Cardiac muscle cell (in vitro differentiated cells and primary cell): ENCODE measurements around the gene CILP. TPM values are rescaled to one million over a fixed set of nuclear protein-coding genes. Genes with fewer than 3 reads are reported as not detected.

ENCODE experiments used
- DNase-seq, 2 donors: peaks; one replicate each; pipeline versions ENCODE4 v3.0.0 to v3.0.0-alpha.2; 2010 to 2017; ENCODE audit warnings: low read depth in 1 of 2, low spot score in 1 of 2
- H3K27ac ChIP-seq: fragments of 200-600 bp; sonication (generic); 2 replicates; pipeline ENCODE4 v1.5.1; 2016
- H3K27me3 ChIP-seq: fragments of 200-600 bp; sonication (generic); 2 replicates; pipeline ENCODE4 v1.6.0; 2016; ENCODE audit warnings: control low read depth
- H3K36me3 ChIP-seq: fragments of 200-600 bp; sonication (generic); 2 replicates; pipeline ENCODE4 v1.5.1; 2016; ENCODE audit warnings: control low read depth
- H3K4me1 ChIP-seq: fragments of 200-600 bp; sonication (generic); 2 replicates; pipeline ENCODE4 v1.8.1; 2017; ENCODE audit warnings: low read depth, mild to moderate bottlenecking, mixed run types
- H3K4me3 ChIP-seq: fragments of 200-600 bp; sonication (generic); 2 replicates; pipeline ENCODE4 v1.5.1; 2016; ENCODE audit warnings: mild to moderate bottlenecking
- H3K9me3 ChIP-seq: fragments of 200-600 bp; sonication (generic); 2 replicates; pipeline ENCODE4 v1.5.1; 2017; ENCODE audit warnings: low read depth, mild to moderate bottlenecking, control low read depth
- polyA plus RNA-seq: library from polyadenylated mRNA; unstranded; fragments of >200 nt; fragmentation: Nextera tagmentation; extraction: Ambion mirVana; gene quantifications from 2 replicates; pipeline ENCODE4 v1.2.1, GENCODE V29; 2016
- total RNA-seq: library from RNA; depleted of rRNA; stranded (reverse); fragments of >200 nt; gene quantifications from 2 replicates; pipeline ENCODE4 v1.2.3, GENCODE V29; 2016
- TF ChIP-seq, protein P1 (sequence below): IDR thresholded peaks from 2 replicates; pipeline ENCODE4 v1.5.1; 2012; ENCODE audit warnings: low read depth, mild to moderate bottlenecking, low read length

CILP gene
- total and polyA plus RNA-seq, 2 experiments from 2014 or later = 0.50 to 1.0 TPM

- DNase-seq = no peak
- TF ChIP-seq, protein P1, sequence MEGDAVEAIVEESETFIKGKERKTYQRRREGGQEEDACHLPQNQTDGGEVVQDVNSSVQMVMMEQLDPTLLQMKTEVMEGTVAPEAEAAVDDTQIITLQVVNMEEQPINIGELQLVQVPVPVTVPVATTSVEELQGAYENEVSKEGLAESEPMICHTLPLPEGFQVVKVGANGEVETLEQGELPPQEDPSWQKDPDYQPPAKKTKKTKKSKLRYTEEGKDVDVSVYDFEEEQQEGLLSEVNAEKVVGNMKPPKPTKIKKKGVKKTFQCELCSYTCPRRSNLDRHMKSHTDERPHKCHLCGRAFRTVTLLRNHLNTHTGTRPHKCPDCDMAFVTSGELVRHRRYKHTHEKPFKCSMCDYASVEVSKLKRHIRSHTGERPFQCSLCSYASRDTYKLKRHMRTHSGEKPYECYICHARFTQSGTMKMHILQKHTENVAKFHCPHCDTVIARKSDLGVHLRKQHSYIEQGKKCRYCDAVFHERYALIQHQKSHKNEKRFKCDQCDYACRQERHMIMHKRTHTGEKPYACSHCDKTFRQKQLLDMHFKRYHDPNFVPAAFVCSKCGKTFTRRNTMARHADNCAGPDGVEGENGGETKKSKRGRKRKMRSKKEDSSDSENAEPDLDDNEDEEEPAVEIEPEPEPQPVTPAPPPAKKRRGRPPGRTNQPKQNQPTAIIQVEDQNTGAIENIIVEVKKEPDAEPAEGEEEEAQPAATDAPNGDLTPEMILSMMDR = no peak
Measured at GRCh38 chr15:65198571-65198970, 12.7 kb downstream of the CILP start.

GRCh38 chr15:65197337-65197645 is 14.0 kb downstream of the CILP start:
- Histone ChIP-seq H3K36me3 (no peaks in the 10 kb centered on the region), H3K4me3 (no peak overlapping the region), H3K27ac (no peak overlapping the region), H3K4me1 (peaks cover 9% of the 10 kb centered on the region), H3K27me3 (no peaks in the 10 kb centered on the region), H3K9me3 (no peaks in the 10 kb centered on the region)
- TF ChIP-seq, protein P1 = no peak
- no peak for DNase-seq

More at GRCh38 chr15:65198571-65198970, 12.7 kb downstream of the CILP start:
- Histone ChIP-seq H3K4me1 (peaks cover 9% of the 10 kb centered on the region), H3K4me3 (no peak overlapping the region), H3K27me3 (no peaks in the 10 kb centered on the region), H3K36me3 (no peaks in the 10 kb centered on the region), H3K27ac (no peak overlapping the region), H3K9me3 (no peaks in the 10 kb centered on the region)

GRCh38 chr15:65196637-65197336 is 14.5 kb downstream of the CILP start:
- H3K4me1 ChIP-seq = peaks cover 9% of the 10 kb centered on the region
- H3K36me3 ChIP-seq = no peaks in the 10 kb centered on the region
- no peak for DNase-seq
- H3K4me3 ChIP-seq = no peak overlapping the region
- no peak overlapping the region for H3K27ac ChIP-seq
- H3K9me3 ChIP-seq = no peaks in the 10 kb centered on the region
- TF ChIP-seq, protein P1 = no peak
- H3K27me3 ChIP-seq = no peaks in the 10 kb centered on the region

- Histone ChIP-seq H3K36me3 (no peaks in the 10 kb centered on the region), H3K9me3 (no peaks in the 10 kb centered on the region), H3K4me1 (peaks cover 9% of the 10 kb centered on the region), H3K27me3 (no peaks in the 10 kb centered on the region), H3K27ac (no peak overlapping the region), H3K4me3 (no peak overlapping the region)
- TF ChIP-seq, protein P1 = no peak
- no peak for DNase-seq
Measured at GRCh38 chr15:65195548-65195923, 15.7 kb downstream of the CILP start.

GRCh38 chr15:65194826-65195547 is 16.3 kb downstream of the CILP start:
- H3K4me1 ChIP-seq = peaks cover 9% of the 10 kb centered on the region
- peak; percentile 18 to 51 for DNase-seq
- H3K27me3 ChIP-seq = no peaks in the 10 kb centered on the region
- peak overlapping the region; percentile 34 for H3K27ac ChIP-seq
- no peaks in the 10 kb centered on the region for H3K9me3 ChIP-seq
- no peaks in the 10 kb centered on the region for H3K36me3 ChIP-seq
- TF ChIP-seq, protein P1 = no peak
- H3K4me3 ChIP-seq = no peak overlapping the region
